ENCODE results near the gene SCD5. TPM values are rescaled to one million over a fixed set of nuclear protein-coding genes. Genes with fewer than 3 reads are reported as not detected.

SCD5 gene
- total RNA-seq, 2 donors from 2014 or later, result 9.7 to 14.0 TPM

- Histone ChIP-seq H3K27me3 (no peaks in the 10 kb centered on the region), H3K4me1 (no peaks in the 10 kb centered on the region), H3K36me3 (no peaks in the 10 kb centered on the region), H3K9me3 (no peaks in the 10 kb centered on the region), H3K4me3 (no peak overlapping the region), H3K27ac (no peak overlapping the region)
- no peak for DNase-seq (ENCODE audit: low spot score)
- no peak for TF ChIP-seq CTCF (IDR thresholded peaks at IDR 0.05)
These were observed 206.0 kb downstream of the SCD5 start for GRCh38 chr4:82592639-82593038.

GRCh38 chr4:82591592-82591991 lies 207.0 kb downstream of the SCD5 start:
- TF ChIP-seq CTCF (IDR thresholded peaks at IDR 0.05), result no peak
- H3K36me3 ChIP-seq, result no peaks in the 10 kb centered on the region

GRCh38 chr4:82589756-82590155 lies 208.8 kb downstream of the SCD5 start:
- H3K27me3 ChIP-seq, result no peaks in the 10 kb centered on the region
- H3K27ac ChIP-seq, result no peak overlapping the region
- TF ChIP-seq CTCF (IDR thresholded peaks at IDR 0.05), result no peak
- H3K36me3 ChIP-seq, result no peaks in the 10 kb centered on the region
- H3K4me3 ChIP-seq, result no peak overlapping the region
- no peaks in the 10 kb centered on the region for H3K4me1 ChIP-seq
- no peak for DNase-seq (ENCODE audit: low spot score)
- no peaks in the 10 kb centered on the region for H3K9me3 ChIP-seq

More at GRCh38 chr4:82591592-82591991, 207.0 kb downstream of the SCD5 start:
- Histone ChIP-seq H3K27me3 (no peaks in the 10 kb centered on the region), H3K4me1 (no peaks in the 10 kb centered on the region), H3K4me3 (no peak overlapping the region), H3K9me3 (no peaks in the 10 kb centered on the region), H3K27ac (no peak overlapping the region)
- DNase-seq (ENCODE audit: low spot score), result no peak

GRCh38 chr4:82588771-82589270 lies 209.8 kb downstream of the SCD5 start:
- Histone ChIP-seq H3K36me3 (no peaks in the 10 kb centered on the region), H3K4me3 (no peak overlapping the region), H3K27ac (no peak overlapping the region), H3K9me3 (no peaks in the 10 kb centered on the region), H3K4me1 (no peaks in the 10 kb centered on the region), H3K27me3 (no peaks in the 10 kb centered on the region)
- TF ChIP-seq CTCF (IDR thresholded peaks at IDR 0.05), result no peak
- no peak for DNase-seq (ENCODE audit: low spot score)

GRCh38 chr4:82587826-82588540 lies 210.6 kb downstream of the SCD5 start:
- H3K36me3 ChIP-seq, result no peaks in the 10 kb centered on the region
- no peaks in the 10 kb centered on the region for H3K4me1 ChIP-seq
- H3K4me3 ChIP-seq, result no peak overlapping the region
- no peak overlapping the region for H3K27ac ChIP-seq
- no peaks in the 10 kb centered on the region for H3K27me3 ChIP-seq
- TF ChIP-seq CTCF (IDR thresholded peaks at IDR 0.05), result no peak
- DNase-seq (ENCODE audit: low spot score), result no peak
- no peaks in the 10 kb centered on the region for H3K9me3 ChIP-seq

Data from right atrium auricular region (tissue), 2 donors.